Activated gamma-delta T cell (primary cell): ENCODE results near the gene STAM.

Experiments
- DNase-seq: peaks from one replicate; lab custom pipeline; 2025; lab: John Stamatoyannopoulos, UW

STAM gene

GRCh38 chr10:17647326-17647725, 3.4 kb downstream of the STAM start:
- no peak for DNase-seq

- DNase-seq = no peak
Observed at GRCh38 chr10:17648243-17649035, 4.5 kb downstream of the STAM start.

- DNase-seq = no peak
Observed at GRCh38 chr10:17649052-17649451, 5.1 kb downstream of the STAM start.

GRCh38 chr10:17649836-17650235, 5.9 kb downstream of the STAM start:
- no peak for DNase-seq

- no peak for DNase-seq
Observed at GRCh38 chr10:17650416-17650815, 6.5 kb downstream of the STAM start.

GRCh38 chr10:17651896-17652295, 7.9 kb downstream of the STAM start:
- DNase-seq = no peak

- no peak for DNase-seq
Observed at GRCh38 chr10:17652585-17652984, 8.6 kb downstream of the STAM start.

- no peak for DNase-seq
Observed at GRCh38 chr10:17655009-17655408, 11.1 kb downstream of the STAM start.

- no peak for DNase-seq
Observed at GRCh38 chr10:17655567-17656146, 11.7 kb downstream of the STAM start.

- no peak for DNase-seq
Observed at GRCh38 chr10:17657103-17657500, 13.2 kb downstream of the STAM start.

- DNase-seq = no peak
Observed at GRCh38 chr10:17659365-17659764, 15.4 kb downstream of the STAM start.

- no peak for DNase-seq
Observed at GRCh38 chr10:17660921-17661320, 17.0 kb downstream of the STAM start.

- no peak for DNase-seq
Observed at GRCh38 chr10:17661510-17661909, 17.6 kb downstream of the STAM start.

GRCh38 chr10:17662193-17663138, 18.5 kb downstream of the STAM start:
- no peak for DNase-seq

- no peak for DNase-seq
Observed at GRCh38 chr10:17663450-17663849, 19.5 kb downstream of the STAM start.

GRCh38 chr10:17665747-17666146, 21.8 kb downstream of the STAM start:
- DNase-seq = no peak

- no peak for DNase-seq
Observed at GRCh38 chr10:17668435-17669184, 24.7 kb downstream of the STAM start.

GRCh38 chr10:17669185-17669872, 25.4 kb downstream of the STAM start:
- DNase-seq = peak; percentile 17

- DNase-seq = no peak
Observed at GRCh38 chr10:17671307-17671706, 27.4 kb downstream of the STAM start.

GRCh38 chr10:17673471-17674061, 29.6 kb downstream of the STAM start:
- DNase-seq = no peak

GRCh38 chr10:17674566-17674965, 30.6 kb downstream of the STAM start:
- no peak for DNase-seq
